Amniotic stem cell (primary cell): ENCODE measurements around the gene SLC22A24.
"Not testable (repeated sequence)": the region's sequence is repeated elsewhere in the genome, so short reads cannot be mapped to it uniquely, and the experiment has no call there.

Experiments
- DNase-seq: peaks from one replicate; lab custom pipeline; 2025; lab: John Stamatoyannopoulos, UW

The SLC22A24 gene

GRCh38 chr11:63144121-63144520, at the start of gene SLC22A24:
Gene SLC22A24 (minus strand): TSS chr11:63144221. CDS start chr11:63143779, 442 bp downstream.
- DNase-seq, result no peak

GRCh38 chr11:63180536-63180935, 36.5 kb upstream of the SLC22A24 start:
- DNase-seq, result no peak

- no peak for DNase-seq
Measured at GRCh38 chr11:63179432-63180041, 35.5 kb upstream of the SLC22A24 start.

- DNase-seq, result no peak
Measured at GRCh38 chr11:63177872-63178271, 33.9 kb upstream of the SLC22A24 start.

GRCh38 chr11:63165706-63166310, 21.8 kb upstream of the SLC22A24 start:
- DNase-seq, result no peak

GRCh38 chr11:63155794-63156193, 11.8 kb upstream of the SLC22A24 start:
- DNase-seq, result no peak

GRCh38 chr11:63146581-63146980, 2.6 kb upstream of the SLC22A24 start:
- DNase-seq, result no peak

GRCh38 chr11:63142459-63142858, 1.6 kb downstream of the SLC22A24 start:
- no peak for DNase-seq

GRCh38 chr11:63132985-63133775, 10.8 kb downstream of the SLC22A24 start:
- no peak for DNase-seq

GRCh38 chr11:63099555-63099954, 44.5 kb downstream of the SLC22A24 start:
- no peak for DNase-seq

- no peak for DNase-seq
Measured at GRCh38 chr11:63080682-63081081, 63.3 kb downstream of the SLC22A24 start.

GRCh38 chr11:63046203-63046602, 97.8 kb downstream of the SLC22A24 start:
- DNase-seq, result not testable (repeated sequence)

- no peak for DNase-seq
Measured at GRCh38 chr11:63042596-63042995, 101.4 kb downstream of the SLC22A24 start.

GRCh38 chr11:63032457-63032856, 111.6 kb downstream of the SLC22A24 start:
- DNase-seq, result no peak
